LNCaP clone FGC (cell line): Measurements from ENCODE around the gene EPN3.

ENCODE experiments used
- DNase-seq: peaks from one replicate; pipeline ENCODE4 v3.0.0-alpha.2; 2011; ENCODE audit warnings: low read depth
- H3K4me3 ChIP-seq: 2 replicates; pipeline ENCODE4 v1.5.1; 2011; ENCODE audit warnings: mild to moderate bottlenecking, low read depth, low read length, control low read depth
- TF ChIP-seq, protein P1 (sequence below): IDR thresholded peaks from 2 replicates; pipeline ENCODE4 v1.5.1; 2012; ENCODE audit warnings: mild to moderate bottlenecking; ENCODE audit not compliant: control insufficient read depth, insufficient read depth; ENCODE audit errors: extremely low read depth

EPN3 gene

GRCh38 chr17:50532452-50533024 lies at the start of gene EPN3:
Gene EPN3, plus strand, starts transcription at chr17:50532735. Its CDS starts 3,822 bp downstream, at chr17:50536557.
- peak within 1 kb of the TSS; percentile 98 for H3K4me3 ChIP-seq
- peak; percentile 52 for DNase-seq
- TF ChIP-seq, protein P1, sequence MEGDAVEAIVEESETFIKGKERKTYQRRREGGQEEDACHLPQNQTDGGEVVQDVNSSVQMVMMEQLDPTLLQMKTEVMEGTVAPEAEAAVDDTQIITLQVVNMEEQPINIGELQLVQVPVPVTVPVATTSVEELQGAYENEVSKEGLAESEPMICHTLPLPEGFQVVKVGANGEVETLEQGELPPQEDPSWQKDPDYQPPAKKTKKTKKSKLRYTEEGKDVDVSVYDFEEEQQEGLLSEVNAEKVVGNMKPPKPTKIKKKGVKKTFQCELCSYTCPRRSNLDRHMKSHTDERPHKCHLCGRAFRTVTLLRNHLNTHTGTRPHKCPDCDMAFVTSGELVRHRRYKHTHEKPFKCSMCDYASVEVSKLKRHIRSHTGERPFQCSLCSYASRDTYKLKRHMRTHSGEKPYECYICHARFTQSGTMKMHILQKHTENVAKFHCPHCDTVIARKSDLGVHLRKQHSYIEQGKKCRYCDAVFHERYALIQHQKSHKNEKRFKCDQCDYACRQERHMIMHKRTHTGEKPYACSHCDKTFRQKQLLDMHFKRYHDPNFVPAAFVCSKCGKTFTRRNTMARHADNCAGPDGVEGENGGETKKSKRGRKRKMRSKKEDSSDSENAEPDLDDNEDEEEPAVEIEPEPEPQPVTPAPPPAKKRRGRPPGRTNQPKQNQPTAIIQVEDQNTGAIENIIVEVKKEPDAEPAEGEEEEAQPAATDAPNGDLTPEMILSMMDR, result no peak

GRCh38 chr17:50483266-50483665 lies 49.3 kb upstream of the EPN3 start:
- H3K4me3 ChIP-seq, result no peak overlapping the region
- TF ChIP-seq, protein P1, result no peak
- DNase-seq, result no peak

GRCh38 chr17:50484386-50485155 lies 48.0 kb upstream of the EPN3 start:
- TF ChIP-seq, protein P1, result no peak
- no peak for DNase-seq
- no peak overlapping the region for H3K4me3 ChIP-seq

DNA sequence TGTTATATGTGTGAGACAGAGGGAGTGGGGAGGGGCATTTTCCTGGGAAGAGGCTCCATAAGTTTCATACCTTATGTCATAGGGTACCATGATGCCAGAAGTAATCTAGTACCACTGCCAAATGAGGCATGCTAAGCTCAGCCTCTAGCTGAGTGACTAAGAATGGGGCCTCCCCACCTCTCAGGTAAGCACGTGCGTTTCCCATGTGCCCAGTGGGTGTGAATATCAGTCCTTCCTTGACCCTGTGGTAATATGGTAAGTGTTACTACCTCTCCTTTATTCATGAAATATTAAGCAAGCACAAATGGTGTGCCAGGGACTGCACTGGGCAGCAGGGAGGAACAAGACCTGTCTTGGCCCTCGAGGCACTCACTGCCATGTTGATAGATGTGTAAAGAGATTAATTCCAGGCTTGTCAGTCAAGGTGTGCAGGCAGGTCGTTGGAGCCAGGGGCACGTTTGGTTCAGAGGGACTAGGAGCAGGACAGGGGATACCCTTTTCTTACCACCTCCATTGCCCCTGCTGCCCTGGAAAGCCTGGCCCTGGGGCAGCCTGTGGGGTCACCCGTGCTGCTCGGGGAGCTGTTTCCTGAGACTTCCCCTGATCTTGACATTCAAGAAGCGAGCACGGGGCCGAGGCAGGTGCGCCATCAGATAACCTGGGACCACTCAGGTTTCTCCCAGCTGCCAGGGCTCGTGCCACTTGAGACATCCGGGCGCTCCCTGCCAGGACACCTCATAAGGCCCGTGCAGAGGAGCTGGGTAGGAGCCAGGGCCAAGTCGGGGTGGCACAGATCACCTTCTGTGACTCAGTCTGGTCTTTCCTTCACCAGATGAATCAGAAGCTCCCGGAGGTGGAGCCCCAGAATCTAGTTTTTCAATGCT lies 45.1 kb upstream of the EPN3 start:
- no peak overlapping the region for H3K4me3 ChIP-seq
- TF ChIP-seq, protein P1, result no peak
- DNase-seq, result no peak

GRCh38 chr17:50488880-50489279 lies 43.7 kb upstream of the EPN3 start:
- no peak overlapping the region for H3K4me3 ChIP-seq
- TF ChIP-seq, protein P1, result no peak
- no peak for DNase-seq

- DNase-seq, result no peak
- no peak overlapping the region for H3K4me3 ChIP-seq
- TF ChIP-seq, protein P1, result no peak
Observed at GRCh38 chr17:50491505-50491904, 41.0 kb upstream of the EPN3 start.
